Measurements from ENCODE around the gene HDAC10.

The HDAC10 gene

DNA sequence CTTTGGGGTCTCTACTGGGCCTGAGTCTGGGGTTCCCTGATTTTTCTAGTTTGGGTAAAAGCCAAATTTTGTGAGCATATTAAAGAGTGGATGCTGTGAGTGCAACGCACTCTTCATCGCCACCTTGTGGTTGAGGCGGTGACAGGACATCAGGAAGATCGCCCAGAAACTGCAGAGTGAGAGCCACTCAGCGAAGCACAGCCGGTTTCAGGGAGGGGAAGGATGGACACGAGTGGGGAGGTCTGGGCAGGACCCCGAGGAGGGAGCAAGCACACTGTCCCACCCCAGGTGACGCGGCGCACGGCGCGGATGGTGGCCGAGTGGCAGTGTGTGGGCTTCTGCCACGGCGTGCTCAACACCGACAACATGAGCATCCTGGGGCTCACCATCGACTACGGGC lies 41.2 kb downstream of the HDAC10 start:
- DNase-seq (ENCODE audit: low read depth): peak; percentile 68
- H3K4me3 ChIP-seq (ENCODE audit: low read depth, low read length): no peak overlapping the region
- TF ChIP-seq, protein P1, sequence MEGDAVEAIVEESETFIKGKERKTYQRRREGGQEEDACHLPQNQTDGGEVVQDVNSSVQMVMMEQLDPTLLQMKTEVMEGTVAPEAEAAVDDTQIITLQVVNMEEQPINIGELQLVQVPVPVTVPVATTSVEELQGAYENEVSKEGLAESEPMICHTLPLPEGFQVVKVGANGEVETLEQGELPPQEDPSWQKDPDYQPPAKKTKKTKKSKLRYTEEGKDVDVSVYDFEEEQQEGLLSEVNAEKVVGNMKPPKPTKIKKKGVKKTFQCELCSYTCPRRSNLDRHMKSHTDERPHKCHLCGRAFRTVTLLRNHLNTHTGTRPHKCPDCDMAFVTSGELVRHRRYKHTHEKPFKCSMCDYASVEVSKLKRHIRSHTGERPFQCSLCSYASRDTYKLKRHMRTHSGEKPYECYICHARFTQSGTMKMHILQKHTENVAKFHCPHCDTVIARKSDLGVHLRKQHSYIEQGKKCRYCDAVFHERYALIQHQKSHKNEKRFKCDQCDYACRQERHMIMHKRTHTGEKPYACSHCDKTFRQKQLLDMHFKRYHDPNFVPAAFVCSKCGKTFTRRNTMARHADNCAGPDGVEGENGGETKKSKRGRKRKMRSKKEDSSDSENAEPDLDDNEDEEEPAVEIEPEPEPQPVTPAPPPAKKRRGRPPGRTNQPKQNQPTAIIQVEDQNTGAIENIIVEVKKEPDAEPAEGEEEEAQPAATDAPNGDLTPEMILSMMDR (IDR thresholded peaks at IDR 0.05; ENCODE audit: low read depth, low read length): peak; percentile 92
- TF ChIP-seq MYC (IDR thresholded peaks at IDR 0.05; ENCODE audit: low read depth, low read length): no peak

DNA sequence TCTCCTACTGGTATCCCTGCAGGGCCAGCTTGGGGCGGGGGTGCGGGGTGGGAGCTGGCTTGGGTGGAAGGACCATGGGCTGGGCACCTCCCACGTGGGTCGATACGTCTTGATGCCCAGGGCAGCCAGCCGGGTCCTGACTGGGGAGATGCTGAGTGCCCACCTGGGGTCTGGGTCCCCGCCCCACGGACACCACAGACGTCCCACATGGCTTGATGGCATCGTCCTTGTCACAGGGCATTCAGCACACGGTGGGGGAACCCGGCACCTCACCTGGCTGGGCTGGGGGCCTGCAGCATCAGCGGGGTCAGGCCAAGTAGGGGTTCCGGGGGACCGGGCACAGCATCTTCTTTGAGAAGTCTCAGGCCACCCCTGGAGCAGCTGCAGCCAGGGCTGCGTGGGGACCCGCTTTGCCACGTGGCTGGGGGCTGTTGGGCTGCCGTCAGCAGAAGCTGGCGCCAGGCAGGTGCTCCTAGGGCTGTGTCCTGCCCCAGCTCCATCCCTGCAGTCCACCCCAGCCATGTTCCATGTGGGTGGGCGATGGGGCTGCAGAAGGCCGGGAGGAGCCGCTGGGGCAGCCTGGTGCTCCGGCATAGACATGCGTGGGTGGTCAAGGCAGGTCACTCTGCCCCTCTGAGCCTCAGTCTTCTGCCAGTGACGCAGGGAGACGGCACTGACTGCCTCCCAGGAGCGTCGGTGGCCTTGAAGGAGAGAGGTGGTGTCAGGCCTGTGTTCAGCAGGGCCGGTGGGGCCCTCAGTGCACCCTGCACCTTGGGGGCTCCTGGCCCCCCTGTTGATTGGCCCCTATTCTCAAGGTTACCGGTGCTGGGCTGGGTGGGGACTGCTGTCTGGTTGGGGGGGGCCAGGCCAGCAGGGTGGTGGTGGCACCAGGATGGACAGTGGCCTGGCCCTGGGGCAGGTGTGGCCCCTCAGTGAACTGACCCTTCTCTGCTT lies 41.8 kb downstream of the HDAC10 start:
- DNase-seq (ENCODE audit: low read depth): no peak
- no peak overlapping the region for H3K4me3 ChIP-seq (ENCODE audit: low read depth, low read length)
- TF ChIP-seq, protein P2, sequence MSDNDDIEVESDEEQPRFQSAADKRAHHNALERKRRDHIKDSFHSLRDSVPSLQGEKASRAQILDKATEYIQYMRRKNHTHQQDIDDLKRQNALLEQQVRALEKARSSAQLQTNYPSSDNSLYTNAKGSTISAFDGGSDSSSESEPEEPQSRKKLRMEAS (IDR thresholded peaks at IDR 0.05; ENCODE audit: low read depth, low read length): no peak
- TF ChIP-seq MYC (IDR thresholded peaks at IDR 0.05; ENCODE audit: low read depth, low read length): no peak
- TF ChIP-seq, protein P1 (IDR thresholded peaks at IDR 0.05; ENCODE audit: low read depth, low read length): no peak
- TF ChIP-seq POLR2A (IDR thresholded peaks at IDR 0.05; ENCODE audit: extremely low read depth, insufficient read length): no peak

DNA sequence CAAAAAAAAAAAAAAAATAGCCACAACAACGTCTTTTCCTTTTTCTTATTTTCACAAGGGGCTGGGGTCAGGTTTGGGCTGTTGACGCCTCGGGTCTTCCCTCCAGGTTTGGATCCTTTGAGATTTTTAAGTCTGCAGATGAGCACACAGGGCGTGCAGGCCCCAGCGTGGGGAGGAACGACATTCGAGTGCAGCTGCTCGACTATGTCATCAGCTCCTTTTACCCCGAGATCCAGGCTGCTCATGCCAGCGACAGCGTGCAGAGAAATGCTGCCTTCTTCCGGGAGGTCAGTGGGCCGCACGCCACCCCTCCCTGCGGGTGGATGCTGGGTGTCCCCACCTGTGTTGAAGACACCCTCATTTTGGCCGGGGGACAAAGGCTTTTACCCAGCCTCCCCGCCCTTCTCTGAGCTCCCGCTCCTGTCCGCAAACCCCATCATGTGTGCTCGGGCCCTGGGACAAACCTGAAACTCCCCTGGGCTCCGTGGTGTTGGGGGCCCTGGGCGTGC lies 42.6 kb downstream of the HDAC10 start:
- H3K4me3 ChIP-seq (ENCODE audit: low read depth, low read length): no peak overlapping the region
- no peak for DNase-seq (ENCODE audit: low read depth)
- TF ChIP-seq, protein P2 (IDR thresholded peaks at IDR 0.05; ENCODE audit: low read depth, low read length): no peak
- TF ChIP-seq MYC (IDR thresholded peaks at IDR 0.05; ENCODE audit: low read depth, low read length): no peak
- no peak for TF ChIP-seq POLR2A (IDR thresholded peaks at IDR 0.05; ENCODE audit: extremely low read depth, insufficient read length)
- TF ChIP-seq, protein P1 (IDR thresholded peaks at IDR 0.05; ENCODE audit: low read depth, low read length): no peak

DNA sequence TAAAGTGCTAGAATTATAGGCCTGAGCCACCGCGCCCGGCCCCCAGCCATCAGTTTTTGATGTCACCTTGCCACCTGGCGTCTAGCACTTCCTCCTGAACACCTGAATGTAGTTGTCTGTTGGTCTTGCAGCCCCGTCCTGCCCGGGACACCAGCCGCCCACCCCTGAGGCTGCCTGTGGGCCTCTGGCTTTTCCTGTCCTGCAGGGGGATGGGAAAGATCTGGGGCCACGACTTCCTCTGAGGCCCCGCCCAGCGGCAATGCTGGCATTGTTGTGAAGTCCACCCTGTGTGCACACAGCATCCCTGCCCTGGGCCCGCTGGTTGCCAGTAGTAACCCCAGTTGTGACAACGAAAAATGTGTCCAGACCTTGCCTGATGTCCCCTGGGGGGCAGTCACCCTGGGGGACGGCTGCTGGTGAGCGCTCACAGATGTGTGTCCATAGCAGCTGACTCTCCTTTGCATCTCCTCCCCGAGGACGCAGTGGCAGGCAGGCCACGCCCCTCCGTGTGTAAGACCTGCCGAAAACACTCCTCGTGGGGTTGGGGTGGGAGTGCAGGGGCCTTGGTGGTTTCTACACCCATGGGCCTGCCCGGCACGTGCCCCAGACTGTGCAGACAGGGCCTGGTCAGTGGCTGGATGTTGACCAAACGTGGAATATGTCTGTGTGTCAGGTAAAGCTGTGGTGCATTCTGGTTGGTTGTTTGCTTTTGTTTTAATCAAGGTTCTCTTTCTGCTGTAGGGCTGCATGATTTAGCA lies 43.5 kb downstream of the HDAC10 start:
- H3K4me3 ChIP-seq (ENCODE audit: low read depth, low read length): no peak overlapping the region
- TF ChIP-seq MYC (IDR thresholded peaks at IDR 0.05; ENCODE audit: low read depth, low read length): no peak
- TF ChIP-seq, protein P1 (IDR thresholded peaks at IDR 0.05; ENCODE audit: low read depth, low read length): no peak
- no peak for TF ChIP-seq POLR2A (IDR thresholded peaks at IDR 0.05; ENCODE audit: extremely low read depth, insufficient read length)
- TF ChIP-seq, protein P2 (IDR thresholded peaks at IDR 0.05; ENCODE audit: low read depth, low read length): no peak
- DNase-seq (ENCODE audit: low read depth): no peak

DNA sequence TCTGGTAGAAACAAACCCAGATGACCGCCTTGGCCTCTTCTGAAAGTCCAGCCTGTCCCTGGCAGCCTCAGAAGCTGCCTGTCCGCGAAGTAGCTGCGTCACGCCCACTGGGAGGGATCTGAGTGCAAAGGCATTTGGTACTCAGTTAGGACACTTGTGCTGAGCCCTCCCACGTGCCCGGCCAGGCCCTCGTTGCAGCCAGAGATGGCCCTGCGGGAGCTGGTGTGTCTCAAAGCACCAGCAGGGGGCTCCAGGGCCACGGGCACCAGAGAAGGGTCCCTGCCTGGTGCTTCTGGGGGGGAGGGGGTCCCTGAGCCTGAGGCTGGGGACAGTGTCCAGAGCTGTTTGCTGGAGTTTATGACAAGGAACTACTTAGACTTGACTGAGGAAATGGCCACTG lies 44.5 kb downstream of the HDAC10 start:
- H3K4me3 ChIP-seq (ENCODE audit: low read depth, low read length): no peak overlapping the region
- TF ChIP-seq, protein P1 (IDR thresholded peaks at IDR 0.05; ENCODE audit: low read depth, low read length): peak; percentile 57
- TF ChIP-seq MYC (IDR thresholded peaks at IDR 0.05; ENCODE audit: low read depth, low read length): no peak
- TF ChIP-seq, protein P2 (IDR thresholded peaks at IDR 0.05; ENCODE audit: low read depth, low read length): no peak
- peak; percentile 64 for DNase-seq (ENCODE audit: low read depth)
